H1 (cell line): ENCODE results near the gene SORL1-AS1.

Experiments used
- CTCF ChIA-PET: fragments of 300-600 bp; sonication (Branson Sonifier 250); formaldehyde crosslinking; loops from one replicate; lab custom pipeline; 2021; ENCODE audit not compliant: partially characterized antibody; lab: Charles Lee
- POLR2A ChIA-PET: fragments of 300-600 bp; sonication (Branson Sonifier 250); formaldehyde crosslinking; loops from one replicate; lab custom pipeline; 2021; ENCODE audit warnings: inconsistent platforms; ENCODE audit not compliant: partially characterized antibody; lab: Charles Lee
- DNase-seq, 2 experiments: peaks; one replicate each; pipeline versions ENCODE4 v3.0.0 to v3.0.0-alpha.2; 2010 to 2022; ENCODE audit warnings: low spot score in 2 of 2, low read depth in 1 of 2, mixed read lengths in 1 of 2
- FAIRE-seq: peaks from 2 replicates; lab custom pipeline; 2011; peaks lifted over from hg19 to GRCh38; lab: Jason Lieb, UNC
- H2AFZ ChIP-seq: 2 replicates; pipeline ENCODE4 v1.8.1; 2012; ENCODE audit warnings: low read length, inconsistent platforms
- H2AK5ac ChIP-seq: 2 replicates; pipeline ENCODE4 v1.6.1; 2013; ENCODE audit warnings: low read depth, low read length
- H2BK120ac ChIP-seq: replicated peaks from 2 replicates; pipeline ENCODE3; 2013; ENCODE audit warnings: low read depth, low read length, inconsistent platforms
- H2BK12ac ChIP-seq: 2 replicates; pipeline ENCODE4 v1.6.1; 2013; ENCODE audit warnings: low read depth, low read length
- H2BK15ac ChIP-seq: 2 replicates; pipeline ENCODE4 v1.6.1; 2013; ENCODE audit warnings: low read length
- H2BK20ac ChIP-seq: 2 replicates; pipeline ENCODE4 v1.6.1; 2013; ENCODE audit warnings: low read length
- H2BK5ac ChIP-seq: 2 replicates; pipeline ENCODE4 v1.6.1; 2013; ENCODE audit warnings: low read depth, low read length
- H3K14ac ChIP-seq: 2 replicates; pipeline ENCODE4 v1.6.1; 2013; ENCODE audit warnings: inconsistent platforms; ENCODE audit not compliant: insufficient read length
- H3K18ac ChIP-seq: 2 replicates; pipeline ENCODE4 v1.6.1; 2013; ENCODE audit warnings: low read length; ENCODE audit errors: extremely low read depth
- H3K23ac ChIP-seq: 2 replicates; pipeline ENCODE4 v1.6.1; 2013; ENCODE audit warnings: inconsistent platforms; ENCODE audit not compliant: insufficient read length
- H3K23me2 ChIP-seq: 2 replicates; pipeline ENCODE4 v1.6.1; 2013; ENCODE audit warnings: low read depth, low read length
- H3K27ac ChIP-seq: 2 replicates; pipeline ENCODE4 v1.6.1; 2011; ENCODE audit warnings: low read depth, low read length, inconsistent platforms
- H3K27me3 ChIP-seq, 4 experiments: replicated peaks in 1 of 4; 1 replicate in 1 of 4; 2 replicates in 3 of 4; pipeline versions ENCODE4 v1.6.1 to v1.8.1; 2011 to 2013; ENCODE audit warnings: low read length in 3 of 4, mild to moderate bottlenecking in 3 of 4, inconsistent platforms in 2 of 4, mixed read lengths in 2 of 4, moderate library complexity in 1 of 4; ENCODE audit not compliant: control insufficient read depth in 3 of 4, insufficient read depth in 3 of 4; ENCODE audit errors: extremely low read depth in 1 of 4
- H3K36me3 ChIP-seq, 4 experiments: 2 replicates each; pipeline versions ENCODE4 v1.6.1 to v1.8.1; 2011 to 2013; ENCODE audit warnings: mild to moderate bottlenecking in 4 of 4, low read length in 3 of 4, moderate library complexity in 2 of 4, control low read depth in 1 of 4, inconsistent platforms in 1 of 4; ENCODE audit not compliant: insufficient read depth in 4 of 4, control insufficient read depth in 2 of 4
- H3K4ac ChIP-seq: replicated peaks from 2 replicates; pipeline ENCODE3; 2013; ENCODE audit warnings: low read length, low read depth, mixed read lengths, inconsistent platforms; ENCODE audit not compliant: insufficient read length
- H3K4me1 ChIP-seq, 4 experiments: replicated peaks in 1 of 4; 1 replicate in 1 of 4; 2 replicates in 3 of 4; pipeline versions ENCODE4 v1.6.1 to v1.8.1; 2011 to 2013; ENCODE audit warnings: low read length in 3 of 4, inconsistent platforms in 2 of 4, mixed read lengths in 1 of 4; ENCODE audit not compliant: insufficient read depth in 4 of 4, control insufficient read depth in 3 of 4
- H3K4me2 ChIP-seq, 2 experiments: 2 replicates each; pipeline versions ENCODE4 v1.6.1 to v1.8.1; 2011 to 2013; ENCODE audit warnings: low read depth in 2 of 2, low read length in 2 of 2, control low read depth in 1 of 2, inconsistent platforms in 1 of 2, mild to moderate bottlenecking in 1 of 2; ENCODE audit not compliant: insufficient read depth in 1 of 2
- H3K4me3 ChIP-seq, 4 experiments: fragments of 200-600, 300-600 bp in 1 of 4; sonication (generic), shearing (Covaris generic), sonication (Bioruptor Twin) in 1 of 4; 2 replicates each; pipeline versions ENCODE4 v1.5.1 to v1.8.1; 2011 to 2016; ENCODE audit warnings: low read length in 4 of 4, low read depth in 3 of 4, control low read depth in 2 of 4, inconsistent platforms in 2 of 4, mild to moderate bottlenecking in 2 of 4, mixed read lengths in 1 of 4, moderate library complexity in 1 of 4; ENCODE audit not compliant: insufficient read depth in 2 of 4; ENCODE audit errors: extremely low read depth in 1 of 4
- H3K56ac ChIP-seq: replicated peaks from 2 replicates; pipeline ENCODE3; 2013; ENCODE audit warnings: low read depth, mild to moderate bottlenecking, mixed read lengths, low read length, inconsistent platforms; ENCODE audit not compliant: insufficient read length
- H3K79me1 ChIP-seq: 2 replicates; pipeline ENCODE4 v1.6.1; 2013; ENCODE audit warnings: low read depth, low read length, control low read depth
- H3K79me2 ChIP-seq, 2 experiments: 2 replicates each; pipeline versions ENCODE4 v1.6.1 to v1.8.1; 2012 to 2013; ENCODE audit warnings: low read length in 2 of 2, mild to moderate bottlenecking in 2 of 2, inconsistent platforms in 1 of 2; ENCODE audit not compliant: insufficient read depth in 2 of 2, control insufficient read depth in 1 of 2
- H3K9ac ChIP-seq, 4 experiments: replicated peaks in 1 of 4; 1 replicate in 1 of 4; 2 replicates in 3 of 4; pipeline versions ENCODE4 v1.6.1 to v1.8.1; 2011 to 2013; ENCODE audit warnings: low read depth in 3 of 4, low read length in 3 of 4, control low read depth in 2 of 4, mild to moderate bottlenecking in 2 of 4, moderate library complexity in 2 of 4, inconsistent platforms in 1 of 4; ENCODE audit errors: extremely low read depth in 1 of 4
- H3K9me3 ChIP-seq, 2 experiments: 2 replicates each; pipeline versions ENCODE4 v1.6.1 to v1.8.1; 2012 to 2013; ENCODE audit warnings: mild to moderate bottlenecking in 2 of 2, moderate library complexity in 2 of 2, control low read depth in 1 of 2, inconsistent platforms in 1 of 2, low read depth in 1 of 2, low read length in 1 of 2, mixed read lengths in 1 of 2; ENCODE audit not compliant: insufficient read depth in 2 of 2
- H4K20me1 ChIP-seq, 2 experiments: replicated peaks in 1 of 2; 2 replicates each; pipeline versions ENCODE3 to v1.8.1; 2011 to 2013; ENCODE audit warnings: inconsistent platforms in 2 of 2, low read length in 2 of 2, mild to moderate bottlenecking in 1 of 2; ENCODE audit not compliant: insufficient read depth in 2 of 2, control insufficient read depth in 1 of 2
- H4K5ac ChIP-seq: 2 replicates; pipeline ENCODE4 v1.6.1; 2013; ENCODE audit warnings: low read length, low read depth, mixed read lengths, inconsistent platforms; ENCODE audit not compliant: insufficient read length
- H4K8ac ChIP-seq: 2 replicates; pipeline ENCODE4 v1.8.0; 2013; ENCODE audit warnings: mild to moderate bottlenecking, moderate library complexity, low read length, inconsistent platforms; ENCODE audit not compliant: insufficient read depth; ENCODE audit errors: extremely low read depth
- H4K91ac ChIP-seq: replicated peaks from 2 replicates; pipeline ENCODE3; 2013; ENCODE audit warnings: low read length, mixed read lengths, inconsistent platforms; ENCODE audit not compliant: insufficient read length
- HDAC2 ChIP-seq, 2 experiments: fragments of 300-600 bp in 1 of 2; sonication (generic) in 1 of 2; IDR thresholded peaks; 2 replicates each; pipeline ENCODE4 v1.6.1; 2011 to 2012; ENCODE audit warnings: low read depth in 2 of 2, low read length in 2 of 2, mild to moderate bottlenecking in 2 of 2, moderate library complexity in 2 of 2, borderline replicate concordance in 1 of 2, inconsistent platforms in 1 of 2
- NRF1 ChIP-seq: IDR thresholded peaks from 2 replicates; pipeline ENCODE4 v1.6.1; 2011; ENCODE audit warnings: mild to moderate bottlenecking, low read depth, low read length, improper control_type of control experiment
- SP4 ChIP-seq: IDR thresholded peaks from 2 replicates; pipeline ENCODE4 v1.6.1; 2012; ENCODE audit warnings: low read length, inconsistent platforms
- WGBS, 2 experiments: shearing (Covaris generic) in 1 of 2; methylation state at CpG; one replicate each; pipeline versions ENCODE4 v1.1.6 to v1.1.7; 2013 to 2015; ENCODE audit warnings: low lambda C conversion rate in 2 of 2, mixed read lengths in 2 of 2, inconsistent platforms in 1 of 2, low coverage in 1 of 2, missing lambda C conversion rate in 1 of 2; ENCODE audit not compliant: insufficient replicate concordance in 2 of 2, insufficient coverage in 1 of 2, insufficient read length in 1 of 2; ENCODE audit errors: extremely low coverage in 1 of 2, missing lambda C conversion rate in 1 of 2; 5-methylcytosine and 5-hydroxymethylcytosine counted together

Gene SORL1-AS1

GRCh38 chr11:121469910-121470309 lies 17.1 kb upstream of the SORL1-AS1 start:
- H3K4me2 ChIP-seq, result no peak overlapping the region
- FAIRE-seq, result no peak
- no peak overlapping the region for H3K18ac ChIP-seq
- no peak overlapping the region for H3K23ac ChIP-seq
- no peaks in the 10 kb centered on the region for H3K23me2 ChIP-seq
- peaks cover 0 to 2% of the 10 kb centered on the region in 2 experiments for H4K20me1 ChIP-seq
- no peak overlapping the region for H4K5ac ChIP-seq
- no peak overlapping the region for H3K4ac ChIP-seq
- H2BK12ac ChIP-seq, result no peak overlapping the region
- H2BK15ac ChIP-seq, result no peak overlapping the region
- peaks cover 4% of the 10 kb centered on the region for H3K79me1 ChIP-seq
- H2AFZ ChIP-seq, result no peak overlapping the region
- no peak overlapping the region for H2BK5ac ChIP-seq
- no peak overlapping the region for H3K9ac ChIP-seq
- H4K8ac ChIP-seq, result no peak overlapping the region
- no peaks in the 10 kb centered on the region for H3K27me3 ChIP-seq
- peaks cover 3 to 66% of the 10 kb centered on the region in 2 experiments; a peak in 3 of 4 replicates for H3K79me2 ChIP-seq
- H3K36me3 ChIP-seq, result peaks cover 4 to 10% (median 9%) of the 10 kb centered on the region in 4 experiments; a peak in 6 of 8 replicates
- CTCF ChIA-PET, result interaction anchor here (0.6 to 1.2 kb wide), 2 partner anchors 13 to 14 kb away, joined by 3 read pairs; no protein-coding TSS in a partner anchor
- 86% methylated on average over 5 of the region's 5 CpGs; no CpG with 5 or more reads in 1 of the 2 experiments for WGBS, 2 experiments
- no peak overlapping the region for H2BK120ac ChIP-seq
- no peak overlapping the region for H2AK5ac ChIP-seq
- H3K14ac ChIP-seq, result no peak overlapping the region
- H3K9me3 ChIP-seq, result no peaks in the 10 kb centered on the region
- no peak overlapping the region for H2BK20ac ChIP-seq
- no peak for TF ChIP-seq HDAC2 (IDR thresholded peaks at IDR 0.05; ENCODE audit: borderline replicate concordance in 1 of 2, low read depth in 2 of 2, low read length in 2 of 2)
- TF ChIP-seq SP4, result no peak
- no peak for TF ChIP-seq NRF1
- TF ChIP-seq, all 59 proteins: peak for 0
- POLR2A ChIA-PET, result no interaction called here
- H3K27ac ChIP-seq, result no peak overlapping the region
- peaks cover 10 to 22% (median 16%) of the 10 kb centered on the region in 4 experiments for H3K4me1 ChIP-seq
- H4K91ac ChIP-seq, result no peak overlapping the region
- H3K56ac ChIP-seq, result no peak overlapping the region
- H3K4me3 ChIP-seq, result no peak overlapping the region
- no peak for DNase-seq
